DOHH2 (cell line): ENCODE measurements around the gene KLHDC1.

Source experiments
- EZH2phosphoT487 ChIP-seq: fragments of 200-600 bp; sonication (generic); IDR thresholded peaks from 2 replicates; pipeline ENCODE4 v1.6.1; 2017; ENCODE audit warnings: borderline replicate concordance, mild to moderate bottlenecking, antibody characterized with exemption, low read length, moderate library complexity, mixed read lengths
- TF ChIP-seq, protein P1 (sequence below): fragments of 200-600 bp; sonication (generic); IDR thresholded peaks from one replicate; pipeline ENCODE4 v1.5.1; 2014; ENCODE audit warnings: antibody characterized with exemption, mild to moderate bottlenecking, low read depth, low read length; ENCODE audit not compliant: poor library complexity, severe bottlenecking

- TF ChIP-seq, protein P1, sequence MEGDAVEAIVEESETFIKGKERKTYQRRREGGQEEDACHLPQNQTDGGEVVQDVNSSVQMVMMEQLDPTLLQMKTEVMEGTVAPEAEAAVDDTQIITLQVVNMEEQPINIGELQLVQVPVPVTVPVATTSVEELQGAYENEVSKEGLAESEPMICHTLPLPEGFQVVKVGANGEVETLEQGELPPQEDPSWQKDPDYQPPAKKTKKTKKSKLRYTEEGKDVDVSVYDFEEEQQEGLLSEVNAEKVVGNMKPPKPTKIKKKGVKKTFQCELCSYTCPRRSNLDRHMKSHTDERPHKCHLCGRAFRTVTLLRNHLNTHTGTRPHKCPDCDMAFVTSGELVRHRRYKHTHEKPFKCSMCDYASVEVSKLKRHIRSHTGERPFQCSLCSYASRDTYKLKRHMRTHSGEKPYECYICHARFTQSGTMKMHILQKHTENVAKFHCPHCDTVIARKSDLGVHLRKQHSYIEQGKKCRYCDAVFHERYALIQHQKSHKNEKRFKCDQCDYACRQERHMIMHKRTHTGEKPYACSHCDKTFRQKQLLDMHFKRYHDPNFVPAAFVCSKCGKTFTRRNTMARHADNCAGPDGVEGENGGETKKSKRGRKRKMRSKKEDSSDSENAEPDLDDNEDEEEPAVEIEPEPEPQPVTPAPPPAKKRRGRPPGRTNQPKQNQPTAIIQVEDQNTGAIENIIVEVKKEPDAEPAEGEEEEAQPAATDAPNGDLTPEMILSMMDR = no peak
- TF ChIP-seq EZH2phosphoT487 = no peak
These were observed 76.8 kb downstream of the KLHDC1 start for GRCh38 chr14:49769581-49770211.
